NCI-H1092 treated with DMSO at 0.1 percent for 48 hours (cell line): ENCODE measurements around the gene FAM193A.
"Not testable (repeated sequence)": the region's sequence is repeated elsewhere in the genome, so short reads cannot be mapped to it uniquely, and the experiment has no call there.

Source experiments
- DNase-seq: peaks from one replicate; lab custom pipeline; 2025; lab: John Stamatoyannopoulos, UW

FAM193A gene

DNA sequence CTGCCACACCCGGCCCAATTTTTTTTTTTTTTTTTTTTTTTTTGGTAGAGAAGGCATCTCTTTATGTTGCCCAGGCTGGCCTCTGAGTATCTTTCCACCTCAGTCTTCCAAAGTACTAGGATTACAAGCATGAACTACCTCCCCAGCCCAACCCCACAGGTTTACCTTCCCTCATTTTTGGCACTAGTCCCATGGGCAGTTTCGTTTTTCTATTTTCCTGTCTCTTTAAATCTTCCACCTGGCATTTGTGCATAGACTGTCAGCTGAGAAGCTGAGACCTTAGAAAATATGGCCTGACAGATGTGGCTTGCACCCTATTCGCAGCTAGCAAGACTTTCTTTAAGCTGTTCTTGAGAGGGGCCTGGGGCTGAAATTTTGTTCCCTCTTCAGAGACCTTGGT, 191.8 kb downstream of the FAM193A start:
- DNase-seq, result no peak

DNA sequence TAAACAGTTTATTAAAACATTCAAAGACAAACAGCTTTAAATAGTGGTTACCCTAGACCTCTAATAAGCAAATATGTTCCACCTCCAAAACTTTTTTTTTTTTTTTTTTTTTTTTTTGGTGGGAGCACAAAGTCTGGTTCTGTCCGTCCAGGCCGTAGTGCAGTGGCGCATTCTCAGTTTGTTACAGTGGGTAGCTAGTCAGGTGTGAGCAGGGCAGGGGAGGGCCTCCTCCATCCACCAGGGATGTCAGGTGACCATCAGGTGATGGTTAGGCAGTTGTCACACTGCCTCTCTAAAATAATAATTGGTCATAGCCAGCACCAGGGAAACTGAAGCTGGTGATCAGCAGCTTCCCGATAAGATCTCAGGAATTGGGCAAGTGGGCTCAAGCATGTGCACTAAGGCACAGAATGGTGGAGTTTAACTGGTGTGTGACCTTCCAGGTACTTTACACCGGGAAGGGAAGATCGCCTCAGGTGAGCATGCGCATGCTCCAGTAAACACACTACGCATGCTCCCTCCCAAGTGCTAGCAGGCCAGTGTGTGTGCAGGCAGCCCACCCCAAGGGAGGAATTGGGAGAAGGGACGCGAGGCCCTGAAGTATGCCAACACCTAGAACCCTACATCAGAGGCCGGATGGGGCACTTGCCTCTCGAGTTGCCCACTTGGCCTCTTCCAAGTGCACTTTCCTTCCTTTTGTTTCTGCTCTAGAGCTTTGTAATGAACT, 192.5 kb downstream of the FAM193A start:
- no peak for DNase-seq

DNA sequence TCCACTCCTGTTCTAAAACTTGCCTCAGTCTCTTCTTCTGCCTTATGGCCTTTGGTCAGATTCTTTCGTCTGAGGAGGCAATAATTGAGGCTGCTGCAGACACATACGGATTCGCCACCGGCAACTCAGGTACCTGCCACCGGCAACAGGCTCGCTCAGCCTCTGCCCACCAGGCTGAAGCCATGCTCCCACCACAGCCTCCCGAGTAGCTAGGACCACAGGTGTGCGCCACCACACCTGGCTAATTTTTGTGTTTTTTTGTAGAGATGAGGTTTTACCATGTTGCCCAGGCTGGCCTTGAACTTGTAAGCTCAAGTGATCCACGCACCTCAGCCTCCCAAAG, 193.1 kb downstream of the FAM193A start:
- no peak for DNase-seq

DNA sequence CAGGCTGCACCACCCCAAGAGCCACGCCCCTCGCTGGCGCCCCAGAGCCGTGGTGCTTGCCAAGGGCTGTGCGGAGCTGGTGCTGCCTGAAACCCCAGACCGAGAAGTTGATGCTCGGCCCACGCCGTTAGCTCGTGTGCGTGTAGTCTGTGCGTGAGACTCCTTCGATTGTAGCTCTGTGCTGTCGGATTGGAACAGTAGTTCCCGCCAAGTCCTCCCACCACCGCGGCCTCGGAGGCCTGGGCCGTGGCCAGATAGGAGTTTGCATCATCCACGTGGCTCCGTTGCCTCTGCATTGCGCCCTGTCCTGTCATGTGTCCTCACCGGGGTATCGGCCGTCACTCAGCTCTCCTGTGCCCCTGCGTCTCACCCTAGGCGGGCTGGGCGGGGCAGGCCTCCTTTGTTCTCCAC, 195.5 kb downstream of the FAM193A start:
- no peak for DNase-seq

DNA sequence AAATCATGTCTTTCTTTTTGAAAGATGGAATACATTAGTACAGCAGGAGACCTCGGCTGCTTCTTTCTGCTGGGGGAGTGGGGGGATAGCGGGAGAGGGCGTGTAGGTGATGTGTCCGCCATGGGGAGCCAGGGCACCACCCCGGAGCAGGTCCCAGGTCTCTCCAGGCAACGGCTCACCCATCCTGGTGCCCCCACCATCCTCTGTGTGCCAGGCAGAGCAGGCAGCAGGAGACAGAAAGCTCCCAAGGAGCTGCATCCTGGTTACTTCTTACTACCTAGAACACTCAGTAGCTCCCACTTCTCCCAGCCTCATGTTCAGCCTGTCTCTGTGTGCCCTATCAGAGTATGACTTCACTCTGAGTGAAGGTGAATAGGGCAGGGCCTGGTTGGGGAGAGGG, 196.1 kb downstream of the FAM193A start:
- DNase-seq, result no peak

DNA sequence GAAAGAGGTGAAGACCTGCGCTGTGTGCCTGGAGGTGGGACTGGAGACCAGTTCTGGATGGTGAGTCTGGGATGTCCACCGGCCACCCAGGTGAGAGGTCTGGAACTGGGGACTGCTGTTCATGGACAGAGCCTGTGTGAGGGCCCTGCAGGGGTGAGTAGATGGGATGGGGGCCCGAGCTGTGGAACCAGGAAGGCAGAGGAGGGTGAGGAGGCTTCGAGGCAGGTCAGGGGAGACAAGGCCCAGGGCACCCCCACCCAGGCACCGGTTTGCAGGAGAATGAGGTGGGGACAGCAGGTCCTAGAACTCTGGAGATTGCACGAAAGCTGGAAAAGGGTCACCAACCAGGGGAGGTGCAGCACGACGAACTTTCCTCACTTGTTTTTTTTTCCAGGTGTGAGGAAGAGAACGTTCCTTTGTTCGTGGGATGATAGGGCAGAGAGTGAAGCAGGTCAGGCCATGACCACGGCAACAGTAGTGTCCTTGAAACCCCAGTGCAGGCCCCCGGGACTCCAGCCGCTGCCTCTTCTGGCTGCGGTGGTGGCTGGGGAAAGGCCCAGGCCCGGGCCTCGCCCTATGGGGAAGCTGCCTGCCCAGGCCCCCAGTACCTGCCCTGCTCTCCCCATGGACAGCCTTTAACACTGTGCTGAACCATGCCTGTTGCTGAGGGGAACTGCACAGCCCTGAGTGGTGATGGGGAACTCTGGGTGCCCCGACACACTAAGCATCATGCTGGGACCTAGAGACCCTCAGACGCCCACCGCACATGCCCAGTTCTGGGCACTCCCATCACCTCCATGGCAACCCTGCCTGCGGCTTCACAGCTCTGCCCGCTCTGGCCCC, 196.8 kb downstream of the FAM193A start:
- DNase-seq, result no peak

DNA sequence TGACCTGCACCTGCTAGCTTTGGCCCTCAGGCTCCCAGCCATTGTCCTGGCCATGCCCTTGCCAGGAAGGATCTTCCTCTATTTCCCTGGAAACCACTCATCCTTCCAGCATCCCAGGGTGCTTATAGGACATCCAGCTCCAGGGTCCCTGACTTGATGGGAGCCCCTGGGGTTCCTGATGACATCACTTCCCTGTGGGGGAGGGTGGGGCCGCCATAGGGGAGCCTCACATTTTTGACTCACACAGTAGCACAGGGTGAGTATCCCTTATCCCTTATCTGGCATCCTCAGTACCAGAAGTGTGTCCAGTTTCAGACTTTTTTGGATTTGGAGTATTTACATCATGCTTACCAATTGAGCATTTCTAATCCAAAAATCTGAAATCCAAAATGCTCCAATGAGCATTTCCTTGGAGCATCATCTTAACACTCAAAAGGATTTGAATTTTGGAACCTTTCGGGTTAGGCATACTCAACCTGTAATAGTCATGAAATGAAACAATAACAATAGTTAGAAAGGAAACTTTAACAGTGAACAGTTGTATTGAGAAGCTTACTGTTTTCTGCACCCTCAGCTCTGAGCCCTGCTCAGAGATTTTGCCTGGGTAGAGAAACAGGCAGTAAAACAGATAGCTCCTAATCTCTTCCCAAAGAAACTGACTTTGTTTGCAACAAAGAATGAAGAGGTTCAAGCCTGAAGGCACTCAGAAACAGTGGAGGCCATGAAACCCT, 197.6 kb downstream of the FAM193A start:
- DNase-seq, result no peak

DNA sequence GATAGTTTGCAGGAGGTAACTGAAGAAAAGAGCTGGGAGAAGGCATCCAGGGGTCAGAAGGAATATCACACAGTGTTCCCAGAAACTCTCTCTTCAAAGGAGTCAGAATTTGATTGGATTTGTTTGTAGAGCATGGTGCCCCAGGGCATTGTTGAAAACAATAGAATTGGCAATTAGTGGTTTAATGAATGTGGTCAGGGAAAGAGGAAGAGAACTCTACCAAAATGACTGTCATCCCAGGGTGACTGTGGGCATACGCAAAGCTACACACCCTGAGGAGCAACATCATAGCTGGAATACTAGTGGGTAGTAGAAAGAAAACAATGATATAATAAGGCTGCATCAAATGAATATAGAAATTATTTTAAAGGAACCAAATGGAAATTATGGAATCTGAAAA, 198.2 kb downstream of the FAM193A start:
- no peak for DNase-seq

DNA sequence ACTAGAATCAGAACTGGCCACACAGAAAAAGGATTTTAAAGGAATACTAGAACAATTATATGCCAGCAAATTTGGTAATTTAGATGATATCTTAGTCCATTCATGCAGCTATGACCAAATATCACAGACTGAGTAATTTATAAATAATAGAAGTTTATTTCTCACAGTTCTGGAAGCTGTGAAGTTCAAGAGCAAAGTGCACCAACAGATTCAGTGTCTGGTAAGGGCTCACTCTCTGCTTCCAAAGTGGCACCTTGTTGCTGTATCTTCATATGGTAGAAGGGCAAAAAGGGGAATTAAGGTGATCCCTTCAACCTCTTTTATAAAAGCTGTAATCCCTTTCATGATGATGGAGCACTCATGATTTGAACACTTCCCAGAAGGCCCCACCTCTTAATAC, 199.4 kb downstream of the FAM193A start:
- no peak for DNase-seq

DNA sequence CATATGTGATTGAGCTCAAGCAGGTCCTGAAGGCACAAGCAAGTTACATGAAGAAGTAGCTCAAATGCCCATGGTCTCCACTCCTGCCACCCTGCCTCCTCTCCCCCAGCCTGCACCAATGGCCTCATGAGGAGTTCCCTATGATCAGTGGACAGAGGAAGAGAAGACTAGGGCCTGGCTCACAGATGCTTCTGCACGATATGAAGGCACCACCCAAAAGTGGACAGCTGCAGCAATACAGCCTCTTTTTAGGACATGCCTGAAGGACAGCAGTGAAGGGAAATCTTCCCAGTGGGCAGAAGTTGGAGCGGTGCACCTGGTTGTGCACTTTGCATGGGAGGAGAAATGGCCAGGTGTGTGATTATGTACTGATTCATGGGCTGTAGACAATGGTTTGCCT, 201.8 kb downstream of the FAM193A start:
- not testable (repeated sequence) for DNase-seq

DNA sequence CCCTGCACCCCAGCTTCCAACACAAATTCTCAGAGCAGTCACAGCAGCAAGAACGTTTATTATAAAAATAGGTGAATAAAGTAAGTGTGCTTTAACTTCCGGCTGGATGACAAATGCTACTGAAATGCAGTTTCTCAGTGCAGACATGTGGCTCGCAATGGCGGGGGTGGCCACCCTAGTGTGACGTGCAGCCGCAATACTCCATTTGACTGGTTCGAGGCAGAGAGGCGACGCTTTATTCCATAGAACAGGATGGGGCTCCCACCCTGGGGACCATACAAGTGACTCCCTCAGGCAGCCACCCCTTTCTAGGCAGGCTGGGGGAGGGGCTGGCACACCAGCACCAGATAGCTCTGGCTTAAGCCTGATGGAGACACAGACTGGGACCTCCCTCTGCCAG, 205.2 kb downstream of the FAM193A start:
- DNase-seq, result no peak

DNA sequence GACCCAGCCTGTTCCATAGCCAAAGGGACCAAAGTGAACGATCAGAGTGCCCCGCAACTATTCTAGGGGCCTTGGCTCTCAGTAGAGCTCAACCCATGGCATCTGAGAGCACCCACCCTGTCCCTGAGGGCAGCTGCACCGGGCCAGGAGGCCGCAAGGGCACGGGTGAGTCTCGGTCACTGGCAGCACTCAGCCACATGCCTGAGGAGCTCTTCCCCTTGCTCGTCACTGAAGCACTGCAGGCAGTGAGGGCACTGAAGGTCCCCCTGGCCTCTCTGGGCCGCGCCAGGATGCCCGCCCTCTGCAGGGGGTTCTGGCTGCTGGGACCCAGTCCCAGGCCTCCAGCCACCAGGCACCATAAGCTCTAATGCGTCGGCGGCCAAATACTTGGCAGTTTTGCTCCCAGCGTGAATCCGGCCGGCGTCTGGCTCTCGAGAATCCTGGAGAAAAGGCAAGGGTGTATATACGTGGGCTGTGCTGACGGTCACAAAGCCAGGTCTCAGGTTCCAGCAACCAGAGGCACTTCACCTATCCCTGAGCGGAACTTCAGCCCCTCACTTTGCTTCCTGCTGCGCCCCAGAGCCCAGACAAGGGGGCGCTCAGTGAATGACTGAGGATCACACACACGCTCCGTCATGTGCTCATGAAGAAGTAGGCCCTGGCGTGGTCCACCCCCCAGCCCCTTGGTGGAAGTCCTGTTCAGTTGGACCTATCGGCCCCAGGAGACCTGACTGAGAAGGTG, 205.8 kb downstream of the FAM193A start:
- no peak for DNase-seq

DNA sequence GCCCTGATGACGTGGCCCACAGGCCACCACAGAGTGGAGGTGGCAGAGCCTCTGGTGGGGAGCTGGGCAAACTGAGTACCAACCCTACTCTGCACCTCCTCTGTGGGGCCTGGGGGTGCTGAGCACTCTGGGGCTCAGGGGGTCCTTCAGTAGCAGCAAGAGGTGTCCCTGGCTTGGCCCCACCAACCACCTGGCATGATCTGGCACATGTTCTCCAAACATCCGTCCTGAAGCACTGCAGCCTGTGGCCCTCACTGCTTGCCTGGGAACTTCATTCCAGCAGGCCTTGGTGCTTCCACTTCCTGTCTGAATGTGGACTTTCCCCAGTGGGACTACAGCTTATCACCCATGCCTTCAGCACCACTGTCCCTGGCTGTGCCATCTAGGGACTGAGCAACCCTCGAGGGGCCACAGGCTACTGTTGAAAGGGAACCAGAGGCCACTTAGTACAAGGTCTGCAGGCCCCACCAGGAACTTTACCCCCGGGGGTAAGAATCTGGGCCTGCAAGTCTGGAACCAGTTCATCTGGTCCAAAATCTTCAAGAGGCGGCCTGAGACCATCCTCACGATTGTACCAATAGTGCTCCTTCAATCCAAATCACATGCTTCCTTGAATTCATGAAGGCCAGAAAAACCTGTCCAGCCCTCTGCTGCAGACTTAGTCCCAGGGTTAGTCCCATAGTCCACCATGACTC, 206.5 kb downstream of the FAM193A start:
- no peak for DNase-seq

DNA sequence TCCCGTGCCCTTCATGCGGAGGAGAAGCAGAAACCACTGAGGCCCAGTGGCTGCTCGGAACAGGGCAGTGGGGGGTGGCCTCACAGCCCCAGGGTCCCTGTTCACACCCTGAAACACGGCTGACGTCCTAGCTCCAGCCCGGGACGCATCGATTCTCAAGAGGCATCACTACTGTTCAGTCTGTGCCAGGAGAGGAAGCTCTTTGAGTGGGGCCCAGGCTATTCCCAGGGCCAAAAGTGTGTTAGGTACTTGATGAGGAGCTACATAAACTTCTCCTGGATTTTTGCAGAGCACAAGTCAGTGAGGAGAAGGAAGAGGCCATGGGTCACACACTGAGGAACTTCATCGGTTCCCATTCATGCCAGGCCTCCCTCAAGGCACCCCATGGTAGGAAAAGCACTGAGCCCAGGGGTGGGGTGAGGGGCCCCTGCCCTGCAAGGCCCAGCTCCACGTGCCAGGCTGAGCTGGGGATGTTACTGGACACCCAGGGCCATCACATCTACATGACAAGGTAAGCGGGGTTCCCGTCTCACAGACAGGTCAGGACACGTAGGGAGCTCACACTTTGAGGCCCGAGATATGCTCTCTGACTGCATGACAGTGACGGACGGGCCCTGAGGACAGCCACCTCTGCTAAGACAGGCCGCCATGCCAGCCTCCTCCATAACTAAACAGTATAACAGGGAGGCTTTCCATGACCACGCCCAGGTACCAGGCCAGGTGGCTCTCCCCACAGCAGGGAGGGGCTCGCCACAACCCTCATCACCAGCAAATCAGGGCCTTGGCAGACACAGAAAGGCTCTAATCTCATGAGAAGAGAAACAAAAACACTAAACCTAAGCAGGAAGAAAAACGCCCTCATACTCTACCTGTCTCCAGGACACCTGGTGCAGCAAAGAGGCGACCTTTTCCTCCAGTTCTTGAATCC, 207.3 kb downstream of the FAM193A start:
- DNase-seq, result no peak

DNA sequence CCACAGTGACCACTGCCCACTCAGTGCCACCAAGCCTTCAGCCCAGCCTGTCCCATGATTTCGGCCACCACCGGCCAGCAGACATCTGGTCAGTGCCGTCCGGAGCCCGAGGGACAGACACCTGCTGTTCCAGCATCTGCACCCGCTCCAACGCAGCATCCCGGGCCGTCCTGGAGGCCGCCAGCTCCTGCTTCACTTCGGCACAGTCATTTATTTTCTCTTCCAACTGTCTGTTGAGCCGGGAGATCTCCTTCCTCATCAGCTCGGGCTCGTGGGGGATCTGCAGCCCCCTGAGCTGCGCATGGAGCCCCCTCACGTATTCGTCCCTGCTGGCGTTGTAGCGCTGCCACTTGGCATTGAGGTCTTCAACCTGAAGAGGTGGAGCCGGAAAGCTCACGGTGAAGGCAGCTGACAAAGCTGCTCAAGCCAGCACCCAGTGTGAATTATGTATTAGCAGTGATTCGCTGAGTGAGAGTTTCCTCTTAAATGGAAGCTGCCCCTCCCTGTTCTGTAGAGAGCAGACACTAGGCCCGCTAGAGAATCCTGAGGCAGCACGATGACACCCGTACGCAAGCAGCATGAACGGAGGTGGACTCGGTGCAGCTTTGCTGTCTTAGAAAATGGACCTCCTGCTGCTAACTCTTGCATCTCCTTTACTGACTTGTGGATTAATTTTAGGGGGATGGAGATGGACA, 208.3 kb downstream of the FAM193A start:
- DNase-seq, result no peak

DNA sequence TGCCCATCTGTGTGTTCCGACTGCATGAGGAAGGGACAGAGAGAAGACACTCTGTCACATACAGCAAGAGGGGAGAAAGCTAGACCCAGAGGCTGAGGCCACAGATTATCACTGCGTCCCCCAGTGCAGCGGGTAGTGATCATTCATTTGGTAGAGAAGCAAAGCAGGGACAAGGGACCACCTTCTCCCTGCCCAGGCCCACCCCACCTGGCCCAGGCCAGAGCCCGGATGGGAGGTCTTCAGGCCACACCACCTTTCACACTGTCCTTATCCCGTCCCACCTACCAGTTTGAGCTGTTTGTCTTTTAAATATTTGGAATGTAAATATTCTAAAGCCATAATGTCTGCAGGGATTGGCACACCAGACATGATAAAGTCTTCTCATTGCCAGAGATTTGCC, 209.1 kb downstream of the FAM193A start:
- no peak for DNase-seq

DNA sequence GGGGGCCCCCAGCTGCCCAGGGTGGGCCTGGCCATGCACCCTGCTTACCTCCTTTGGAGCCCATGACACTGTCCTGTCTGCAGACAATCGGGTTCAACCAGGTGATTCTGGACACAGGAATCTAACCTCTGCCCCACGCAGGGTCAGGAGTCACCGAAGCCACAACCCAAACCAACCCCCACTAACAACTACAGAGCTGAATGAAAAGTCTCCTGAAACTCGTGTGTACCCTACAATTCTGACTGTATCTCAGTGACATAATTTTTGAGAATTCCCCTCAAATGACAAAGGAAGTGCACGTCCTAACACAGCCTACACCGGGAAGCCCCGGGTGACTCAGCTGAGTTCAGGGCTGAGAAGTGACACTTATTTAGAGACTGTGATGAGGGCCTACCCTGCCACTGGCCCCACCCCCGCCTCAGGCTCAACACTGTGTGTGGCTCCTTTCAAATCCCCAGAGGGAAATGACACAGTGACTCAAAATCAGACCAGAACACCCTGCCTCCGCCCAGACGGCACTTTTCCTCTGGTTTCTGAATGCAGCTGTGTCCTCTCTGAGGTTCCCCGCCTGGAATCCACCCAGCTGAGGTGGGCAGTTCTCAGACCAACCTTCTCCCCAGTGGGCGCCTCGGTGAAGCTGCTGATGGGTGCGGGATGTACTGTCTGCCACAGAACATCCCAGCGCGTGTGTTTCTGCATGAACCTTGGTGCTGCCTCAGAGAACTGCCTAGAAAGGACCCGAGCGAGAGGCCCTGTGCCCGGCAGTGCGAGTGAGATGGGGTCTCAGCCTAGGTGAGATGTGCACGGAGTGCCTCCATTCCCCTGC, 209.7 kb downstream of the FAM193A start:
- no peak for DNase-seq

DNA sequence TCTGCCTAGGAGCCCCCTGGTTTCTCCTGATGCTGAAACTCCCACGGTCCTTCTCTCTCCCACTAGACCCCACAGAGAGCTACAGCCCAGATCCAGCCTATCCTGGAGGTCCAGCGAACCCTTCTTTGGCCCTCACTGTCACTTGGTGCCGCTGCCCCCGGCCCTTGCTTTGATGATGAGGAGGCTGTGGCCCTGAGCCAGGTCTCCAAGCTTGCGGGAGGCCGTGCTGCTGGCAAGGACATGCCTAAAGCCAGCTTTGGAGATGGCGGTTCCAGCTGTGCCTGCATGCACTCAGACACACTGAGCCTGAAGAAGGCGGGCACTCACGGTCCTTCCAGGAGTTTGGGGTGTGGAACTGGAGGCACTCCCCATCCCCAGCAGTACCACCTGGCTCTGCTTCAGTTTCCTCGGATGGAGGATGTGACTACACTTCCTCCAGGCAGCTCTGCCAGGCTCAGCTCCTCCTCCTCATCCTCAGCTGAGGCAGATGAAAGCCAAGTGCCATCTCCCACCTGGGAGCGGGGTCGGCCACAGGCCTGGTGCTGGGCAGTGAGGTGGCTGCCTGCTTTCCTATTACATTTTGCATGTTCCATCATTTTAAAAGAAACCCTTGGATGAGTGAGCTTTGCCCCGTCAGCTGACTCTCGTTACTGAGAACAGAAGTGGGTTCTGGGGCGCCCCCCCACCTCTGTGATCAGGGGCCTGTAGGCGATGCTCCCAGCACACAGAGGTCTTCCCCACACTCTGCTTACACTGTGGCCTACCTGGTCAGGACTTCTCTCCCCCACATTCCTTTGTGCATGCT, 210.6 kb downstream of the FAM193A start:
- DNase-seq, result no peak
